ENCODE data around the gene PPY.
"Not testable (repeated sequence)": the region's sequence is repeated elsewhere in the genome, so short reads cannot be mapped to it uniquely, and the experiment has no call there.

PPY gene

GRCh38 chr17:43905985-43906852 is 36.1 kb downstream of the PPY start:
- peak in 1 of 2 donors; percentile 38 for DNase-seq (ENCODE audit: low read depth in 2 of 2)

- no peak for DNase-seq (ENCODE audit: low read depth in 2 of 2)
Observed at GRCh38 chr17:43905400-43905984, 36.8 kb downstream of the PPY start.

DNA sequence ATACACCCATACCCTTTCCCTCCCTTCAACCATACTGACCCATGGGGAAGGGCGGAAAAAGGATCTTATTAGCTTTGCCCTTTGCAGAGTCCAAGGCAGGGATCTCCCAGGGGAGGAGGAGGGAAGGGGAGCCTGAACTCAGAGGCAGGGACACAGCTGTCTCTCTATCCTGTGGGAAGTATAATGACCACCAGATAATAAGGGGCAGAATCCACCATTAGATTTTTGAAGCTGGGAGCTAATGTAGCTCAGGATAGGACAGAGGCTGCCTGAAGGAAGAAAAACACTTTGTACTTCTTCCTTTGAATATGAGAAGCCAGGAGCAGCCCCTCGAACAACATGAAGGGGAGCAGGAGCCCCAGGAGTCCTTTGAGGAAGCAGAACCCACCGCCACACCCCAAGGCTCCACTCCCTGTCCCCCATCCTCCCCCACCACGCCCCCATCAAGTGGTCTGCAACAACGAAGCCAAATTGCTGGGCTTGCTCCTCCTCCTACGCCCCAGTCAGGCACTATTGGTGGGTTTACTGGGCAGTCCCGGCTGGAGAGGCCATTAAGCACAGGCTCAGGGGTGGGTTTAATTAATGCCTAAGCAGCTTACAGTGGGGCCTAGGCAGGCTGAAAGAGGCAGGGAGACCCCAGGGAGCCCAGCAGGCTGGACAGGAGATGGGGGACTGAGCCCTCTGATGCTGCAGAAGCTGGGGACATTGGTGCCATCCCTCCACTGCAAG is 40.3 kb downstream of the PPY start:
- DNase-seq (ENCODE audit: low read depth in 2 of 2): no peak

GRCh38 chr17:43900858-43901754 is 41.2 kb downstream of the PPY start:
- no peak for DNase-seq (ENCODE audit: low read depth in 2 of 2)

DNA sequence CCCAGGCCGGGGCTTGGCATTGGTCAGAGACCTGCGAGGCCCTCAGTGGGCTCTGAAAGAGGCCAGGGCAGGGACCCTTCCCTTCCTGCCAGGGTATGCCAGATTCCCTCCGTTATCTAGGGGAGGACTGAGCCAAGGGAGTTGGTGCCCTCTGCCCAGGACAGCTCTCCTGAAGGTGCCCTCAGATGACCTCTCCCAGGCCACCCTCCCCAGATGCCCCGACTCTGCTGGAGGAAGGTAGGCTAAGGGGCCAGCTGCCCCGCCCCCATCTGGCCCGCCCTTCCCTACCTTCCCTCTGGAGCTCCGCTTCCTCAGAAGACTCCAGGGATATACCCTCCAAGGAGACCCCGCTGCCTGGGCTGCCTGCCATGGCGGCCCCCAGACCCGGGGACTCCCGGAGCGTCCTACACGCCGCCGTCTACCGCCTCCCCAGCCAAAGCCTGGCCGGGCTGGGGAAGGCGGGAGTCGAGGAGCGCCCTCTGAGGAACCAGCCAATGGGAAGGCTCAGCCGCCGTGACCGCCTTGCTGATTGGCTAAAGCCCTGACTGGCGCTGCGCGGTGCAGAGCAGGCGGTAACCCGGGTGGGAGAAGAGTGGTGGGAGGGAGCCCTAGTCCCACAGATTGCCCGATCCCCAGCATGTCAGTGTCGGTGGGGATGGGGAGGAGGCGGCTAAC is 42.0 kb downstream of the PPY start:
- DNase-seq (ENCODE audit: low read depth in 2 of 2): peak; percentile 81 to 82

DNA sequence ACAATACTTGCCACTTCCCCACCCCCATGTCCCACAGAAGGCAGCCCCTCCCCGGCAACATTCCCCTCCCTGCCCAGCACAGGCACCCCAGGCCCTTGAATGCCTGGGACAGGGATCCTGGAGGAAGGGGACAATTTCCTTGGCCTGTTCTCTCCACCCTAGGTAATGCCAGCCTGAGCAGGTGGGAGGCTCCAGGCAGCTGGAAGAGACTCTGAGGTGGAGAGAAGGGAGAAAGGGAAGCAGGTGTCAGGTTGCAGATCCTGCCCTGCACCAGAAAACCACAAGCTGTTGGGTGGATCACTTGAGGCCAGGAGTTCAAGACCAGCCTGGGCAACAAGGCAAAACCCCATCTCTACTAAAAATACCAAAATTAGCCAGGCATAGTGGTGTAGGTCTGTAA is 43.8 kb downstream of the PPY start:
- DNase-seq (ENCODE audit: low read depth in 2 of 2): no peak

GRCh38 chr17:43897831-43898230 is 44.4 kb downstream of the PPY start:
- no peak for DNase-seq (ENCODE audit: low read depth in 2 of 2)

GRCh38 chr17:43894494-43894893 is 47.8 kb downstream of the PPY start:
- not testable (repeated sequence) for DNase-seq (ENCODE audit: low read depth in 2 of 2)

GRCh38 chr17:43892647-43892952 is 49.7 kb downstream of the PPY start:
- DNase-seq (ENCODE audit: low read depth in 2 of 2): no peak

DNA sequence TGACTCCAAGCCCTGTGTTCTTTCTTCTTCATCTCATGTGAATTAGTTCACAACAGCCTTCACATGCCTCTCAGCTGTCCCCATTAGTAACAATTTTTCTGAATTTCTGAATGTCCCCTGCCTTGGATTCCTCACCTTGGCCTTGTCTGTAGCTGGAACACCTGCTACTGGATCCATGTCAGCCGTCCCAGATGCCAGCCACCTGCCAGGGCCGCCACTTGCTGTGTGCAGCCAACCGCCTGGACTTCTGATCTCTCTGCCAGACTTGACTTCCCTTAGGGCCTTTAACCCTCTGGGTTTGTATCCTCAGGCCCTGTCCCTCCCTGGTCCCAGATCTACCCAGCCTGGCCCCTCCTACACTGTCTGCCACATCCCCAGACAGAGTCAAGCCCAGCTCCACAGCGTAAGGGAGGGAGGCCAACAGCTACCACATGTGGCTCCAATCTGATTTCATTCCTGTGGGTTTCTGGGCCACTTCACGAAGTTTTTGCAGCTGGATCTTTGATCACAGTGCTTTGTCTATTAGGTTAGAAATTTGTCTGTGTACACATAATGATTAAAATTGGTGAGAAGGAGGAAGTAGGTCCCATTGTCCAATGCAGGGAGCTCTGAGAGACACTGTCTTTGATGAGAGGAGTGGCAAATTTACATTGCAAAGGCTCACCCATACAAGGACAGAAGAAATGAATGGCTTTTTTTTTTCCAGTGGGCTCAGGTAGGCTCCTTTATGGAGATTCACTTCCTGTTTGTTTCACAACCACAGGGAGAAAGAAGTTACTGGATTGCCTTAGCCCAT is 50.2 kb downstream of the PPY start:
- DNase-seq (ENCODE audit: low read depth in 2 of 2): no peak
